Effector memory CD4-positive, alpha-beta T cell (primary cell): Measurements from ENCODE around the gene ULK1.
A peak's percentile ranks its signal among the peaks of the same experiment; 100 is the strongest.

Experiments
- DNase-seq, 3 donors: peaks; one replicate each; pipeline ENCODE4 v3.0.0-alpha.2; 2020
- H3K27ac ChIP-seq: 2 replicates; pipeline ENCODE4 v1.7.0; 2013; ENCODE audit warnings: mild to moderate bottlenecking, low read length, moderate library complexity; ENCODE audit not compliant: insufficient read depth, poor library complexity, severe bottlenecking
- H3K27me3 ChIP-seq: replicated peaks from 2 replicates; pipeline ENCODE4 v1.7.0; 2013; ENCODE audit warnings: mild to moderate bottlenecking, low read length; ENCODE audit not compliant: insufficient read depth, control insufficient read depth, poor library complexity, severe bottlenecking
- H3K36me3 ChIP-seq: 2 replicates; pipeline ENCODE4 v1.7.0; 2013; ENCODE audit warnings: mild to moderate bottlenecking, low read length, moderate library complexity; ENCODE audit not compliant: control insufficient read depth, insufficient read depth
- H3K4me1 ChIP-seq: 2 replicates; pipeline ENCODE4 v1.7.0; 2013; ENCODE audit warnings: low read length, mild to moderate bottlenecking; ENCODE audit not compliant: control insufficient read depth, insufficient read depth, poor library complexity, severe bottlenecking
- H3K4me3 ChIP-seq: 2 replicates; pipeline ENCODE4 v1.7.0; 2013; ENCODE audit warnings: low read length, low read depth, mild to moderate bottlenecking; ENCODE audit not compliant: insufficient read depth, poor library complexity, severe bottlenecking
- H3K9me3 ChIP-seq: 2 replicates; pipeline ENCODE4 v1.7.0; 2013; ENCODE audit warnings: mild to moderate bottlenecking, low read length, moderate library complexity; ENCODE audit not compliant: control insufficient read depth

The ULK1 gene

GRCh38 chr12:131853832-131854797, 40.3 kb upstream of the ULK1 start:
- no peak for DNase-seq
- H3K4me1 ChIP-seq: no peaks in the 10 kb centered on the region
- no peaks in the 10 kb centered on the region for H3K9me3 ChIP-seq
- H3K27me3 ChIP-seq: no peaks in the 10 kb centered on the region
- H3K36me3 ChIP-seq: no peaks in the 10 kb centered on the region
- no peak overlapping the region for H3K4me3 ChIP-seq
- no peak overlapping the region for H3K27ac ChIP-seq

GRCh38 chr12:131854861-131855476, 39.5 kb upstream of the ULK1 start:
- no peak for DNase-seq
- no peak overlapping the region for H3K27ac ChIP-seq
- no peak overlapping the region for H3K4me3 ChIP-seq
- H3K36me3 ChIP-seq: no peaks in the 10 kb centered on the region
- no peaks in the 10 kb centered on the region for H3K9me3 ChIP-seq
- no peaks in the 10 kb centered on the region for H3K27me3 ChIP-seq
- no peaks in the 10 kb centered on the region for H3K4me1 ChIP-seq

- Histone ChIP-seq H3K4me3 (no peak overlapping the region), H3K9me3 (no peaks in the 10 kb centered on the region), H3K36me3 (no peaks in the 10 kb centered on the region), H3K27ac (no peak overlapping the region), H3K27me3 (no peaks in the 10 kb centered on the region), H3K4me1 (peaks cover 1% of the 10 kb centered on the region)
- no peak for DNase-seq
Measured at GRCh38 chr12:131855521-131856142, 38.8 kb upstream of the ULK1 start.

- Histone ChIP-seq H3K27ac (no peak overlapping the region), H3K4me3 (no peak overlapping the region), H3K36me3 (no peaks in the 10 kb centered on the region), H3K27me3 (no peaks in the 10 kb centered on the region), H3K9me3 (no peaks in the 10 kb centered on the region), H3K4me1 (peaks cover 7% of the 10 kb centered on the region)
- no peak for DNase-seq
Measured at GRCh38 chr12:131856366-131857097, 37.9 kb upstream of the ULK1 start.

- H3K27ac ChIP-seq: no peak overlapping the region
- H3K9me3 ChIP-seq: no peaks in the 10 kb centered on the region
- H3K27me3 ChIP-seq: no peaks in the 10 kb centered on the region
- H3K4me1 ChIP-seq: peaks cover 7% of the 10 kb centered on the region
- DNase-seq: no peak
- H3K36me3 ChIP-seq: no peaks in the 10 kb centered on the region
- H3K4me3 ChIP-seq: no peak overlapping the region
Measured at GRCh38 chr12:131857908-131858850, 36.2 kb upstream of the ULK1 start.

- Histone ChIP-seq H3K27ac (peak overlapping the region; percentile 11), H3K4me1 (peaks cover 7% of the 10 kb centered on the region), H3K4me3 (no peak overlapping the region), H3K9me3 (no peaks in the 10 kb centered on the region), H3K36me3 (no peaks in the 10 kb centered on the region), H3K27me3 (no peaks in the 10 kb centered on the region)
- no peak for DNase-seq
Measured at GRCh38 chr12:131860472-131861260, 33.8 kb upstream of the ULK1 start.

- Histone ChIP-seq H3K27ac (no peak overlapping the region), H3K9me3 (no peaks in the 10 kb centered on the region), H3K27me3 (no peaks in the 10 kb centered on the region), H3K4me3 (no peak overlapping the region), H3K4me1 (peaks cover 7% of the 10 kb centered on the region), H3K36me3 (no peaks in the 10 kb centered on the region)
- DNase-seq: no peak
Measured at GRCh38 chr12:131861261-131862083, 33.0 kb upstream of the ULK1 start.

- H3K27ac ChIP-seq: no peak overlapping the region
- H3K36me3 ChIP-seq: no peaks in the 10 kb centered on the region
- DNase-seq: no peak
- peaks cover 7% of the 10 kb centered on the region for H3K4me1 ChIP-seq
- no peaks in the 10 kb centered on the region for H3K27me3 ChIP-seq
- no peak overlapping the region for H3K4me3 ChIP-seq
- no peaks in the 10 kb centered on the region for H3K9me3 ChIP-seq
Measured at GRCh38 chr12:131862084-131862441, 32.4 kb upstream of the ULK1 start.
